Activated CD8-positive, alpha-beta memory T cell treated with anti-CD3 and anti-CD28 coated beads for 24 hours (primary cell): ENCODE results near the gene ZNF524.
"Not testable (repeated sequence)": the region's sequence is repeated elsewhere in the genome, so short reads cannot be mapped to it uniquely, and the experiment has no call there.

ENCODE experiments used
- DNase-seq: peaks from one replicate; pipeline ENCODE4 v3.0.0-alpha.2; 2020

Gene ZNF524

GRCh38 chr19:55581823-55582223, 18.3 kb upstream of the ZNF524 start:
- DNase-seq: no peak

GRCh38 chr19:55582284-55582683, 17.8 kb upstream of the ZNF524 start:
- DNase-seq: not testable (repeated sequence)

GRCh38 chr19:55583897-55584296, 16.2 kb upstream of the ZNF524 start:
- not testable (repeated sequence) for DNase-seq

GRCh38 chr19:55584871-55585270, 15.2 kb upstream of the ZNF524 start:
- DNase-seq: no peak

GRCh38 chr19:55585658-55586339, 14.3 kb upstream of the ZNF524 start:
- peak; percentile 81 for DNase-seq

- DNase-seq: peak; percentile 97
Observed at GRCh38 chr19:55586976-55587668, 13.0 kb upstream of the ZNF524 start.

- DNase-seq: no peak
Observed at GRCh38 chr19:55588738-55589137, 11.3 kb upstream of the ZNF524 start.

GRCh38 chr19:55590109-55590508, 10.0 kb upstream of the ZNF524 start:
- DNase-seq: no peak

- no peak for DNase-seq
Observed at GRCh38 chr19:55590617-55591016, 9.5 kb upstream of the ZNF524 start.

GRCh38 chr19:55591555-55591954, 8.5 kb upstream of the ZNF524 start:
- DNase-seq: no peak

- no peak for DNase-seq
Observed at GRCh38 chr19:55592391-55593090, 7.5 kb upstream of the ZNF524 start.

GRCh38 chr19:55593096-55593772, 6.9 kb upstream of the ZNF524 start:
- DNase-seq: no peak

GRCh38 chr19:55594996-55595545, 5.0 kb upstream of the ZNF524 start:
- no peak for DNase-seq

GRCh38 chr19:55596304-55596703, 3.8 kb upstream of the ZNF524 start:
- DNase-seq: no peak

GRCh38 chr19:55597501-55597921, 2.6 kb upstream of the ZNF524 start:
- no peak for DNase-seq

GRCh38 chr19:55598034-55598433, 2.1 kb upstream of the ZNF524 start:
- no peak for DNase-seq

GRCh38 chr19:55598719-55599467, 1.2 kb upstream of the ZNF524 start:
- DNase-seq: peak; percentile 98

GRCh38 chr19:55599468-55599841, 633 bp upstream of the ZNF524 start, which contains the start of gene FIZ1:
Gene FIZ1, minus strand, starts transcription at chr19:55599517. Its CDS starts 1,652 bp downstream, at chr19:55597865.
- DNase-seq: peak; percentile 98

GRCh38 chr19:55600662-55601028, 557 bp downstream of the ZNF524 start:
- DNase-seq: no peak

- DNase-seq: no peak
Observed at GRCh38 chr19:55601084-55601483, 996 bp downstream of the ZNF524 start.

- DNase-seq: no peak
Observed at GRCh38 chr19:55602104-55603001, 2.3 kb downstream of the ZNF524 start.
